CD4-positive, alpha-beta T cell treated with Interleukin-10 for 1 hour (primary cell): ENCODE data around the gene SPC25.

Experiments used
- DNase-seq: peaks from one replicate; pipeline ENCODE4 v3.0.0-alpha.2; 2020

Gene SPC25

GRCh38 chr2:168835969-168836368, 54.3 kb downstream of the SPC25 start:
- DNase-seq, result no peak

GRCh38 chr2:168831662-168832061, 58.6 kb downstream of the SPC25 start:
- DNase-seq, result no peak

- DNase-seq, result no peak
These were observed 59.3 kb downstream of the SPC25 start for GRCh38 chr2:168830958-168831357.

- no peak for DNase-seq
These were observed 65.1 kb downstream of the SPC25 start for GRCh38 chr2:168825126-168825525.

GRCh38 chr2:168821992-168822391, 68.2 kb downstream of the SPC25 start:
- no peak for DNase-seq

- no peak for DNase-seq
These were observed 68.7 kb downstream of the SPC25 start for GRCh38 chr2:168821577-168821976.
